Activated CD8-positive, alpha-beta memory T cell treated with anti-CD3 and anti-CD28 coated beads, Interleukin-2, amount 50 U/mL, for 48 hours (primary cell): ENCODE data around the gene SAT2.

ENCODE experiments used
- DNase-seq: peaks from one replicate; pipeline ENCODE4 v3.0.0-alpha.2; 2020

Gene SAT2

DNA sequence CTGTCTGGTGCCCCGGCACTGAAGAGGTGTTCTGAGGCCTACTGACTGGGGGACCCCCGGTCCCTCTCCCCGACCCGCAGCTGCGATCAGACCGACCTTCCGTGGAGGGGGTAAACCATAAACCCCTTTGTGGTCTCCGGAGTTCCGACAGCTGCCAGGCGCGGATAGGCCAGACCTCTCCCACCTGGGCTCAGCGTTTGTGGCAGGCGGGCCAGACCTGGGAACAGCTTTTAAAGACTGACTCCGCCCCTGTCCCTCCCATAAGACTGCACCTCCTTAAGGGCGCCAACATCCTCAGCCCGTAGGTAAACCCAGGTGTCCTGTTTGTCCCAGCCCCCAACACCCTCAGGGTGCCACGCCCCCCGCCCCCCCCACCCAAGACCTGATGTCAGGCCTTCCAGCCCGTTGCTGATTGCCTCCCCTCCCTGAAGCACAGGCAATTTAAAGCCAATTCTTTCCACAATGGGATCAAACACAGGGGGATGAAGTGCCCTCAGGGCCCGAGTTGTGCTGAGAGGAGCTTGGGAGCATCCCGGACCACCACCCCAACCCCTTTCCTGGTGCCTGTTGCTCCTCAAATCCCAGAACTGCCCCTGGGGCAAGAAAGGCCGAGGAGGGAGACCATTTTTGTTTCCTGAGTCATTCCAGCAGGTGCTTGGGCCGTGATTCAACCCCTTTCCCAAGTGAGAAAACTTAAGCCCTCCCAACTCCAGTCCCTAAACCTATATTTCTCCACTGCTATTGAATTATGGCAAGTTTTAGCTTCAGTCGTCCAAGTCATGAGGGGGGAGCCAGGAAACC, 37.5 kb downstream of the SAT2 start, which contains the start of gene SOX15:
Gene SOX15, minus strand, starts transcription at position 204 of the 801 bp plus-strand sequence. CDS start 418 bp downstream, outside the sequence.
- no peak for DNase-seq

DNA sequence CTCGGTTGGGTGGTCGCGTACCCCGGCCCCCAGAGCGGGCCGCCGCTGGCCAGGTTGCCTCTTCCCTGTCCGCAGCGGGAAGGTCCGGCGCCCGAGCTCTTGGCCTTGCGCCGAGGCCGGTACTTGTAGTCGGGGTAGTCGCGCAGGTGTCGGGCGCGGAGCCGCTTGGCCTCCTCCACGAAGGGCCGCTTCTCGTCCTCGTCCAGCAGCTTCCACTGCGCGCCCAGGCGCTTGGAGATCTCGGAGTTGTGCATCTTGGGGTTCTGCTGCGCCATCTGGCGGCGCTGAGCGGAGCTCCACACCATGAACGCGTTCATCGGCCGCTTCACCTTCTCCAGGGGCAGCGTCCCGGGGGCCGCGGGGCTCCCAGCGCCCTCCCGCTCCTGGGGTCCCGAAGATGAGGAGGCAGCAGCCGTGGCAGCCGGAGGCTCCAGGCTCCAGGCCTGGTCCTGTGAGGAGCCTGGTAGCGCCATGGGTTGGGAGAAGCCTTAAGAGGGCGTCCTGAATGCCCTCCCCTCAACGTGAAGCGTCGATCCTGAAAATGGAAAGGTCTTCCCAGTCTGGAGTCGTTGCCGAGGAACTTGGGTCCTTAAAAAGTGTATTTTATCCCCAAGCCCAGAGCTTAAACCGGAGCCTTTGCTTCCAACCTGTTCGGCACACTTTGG, 38.3 kb downstream of the SAT2 start:
- DNase-seq: peak; percentile 84

DNA sequence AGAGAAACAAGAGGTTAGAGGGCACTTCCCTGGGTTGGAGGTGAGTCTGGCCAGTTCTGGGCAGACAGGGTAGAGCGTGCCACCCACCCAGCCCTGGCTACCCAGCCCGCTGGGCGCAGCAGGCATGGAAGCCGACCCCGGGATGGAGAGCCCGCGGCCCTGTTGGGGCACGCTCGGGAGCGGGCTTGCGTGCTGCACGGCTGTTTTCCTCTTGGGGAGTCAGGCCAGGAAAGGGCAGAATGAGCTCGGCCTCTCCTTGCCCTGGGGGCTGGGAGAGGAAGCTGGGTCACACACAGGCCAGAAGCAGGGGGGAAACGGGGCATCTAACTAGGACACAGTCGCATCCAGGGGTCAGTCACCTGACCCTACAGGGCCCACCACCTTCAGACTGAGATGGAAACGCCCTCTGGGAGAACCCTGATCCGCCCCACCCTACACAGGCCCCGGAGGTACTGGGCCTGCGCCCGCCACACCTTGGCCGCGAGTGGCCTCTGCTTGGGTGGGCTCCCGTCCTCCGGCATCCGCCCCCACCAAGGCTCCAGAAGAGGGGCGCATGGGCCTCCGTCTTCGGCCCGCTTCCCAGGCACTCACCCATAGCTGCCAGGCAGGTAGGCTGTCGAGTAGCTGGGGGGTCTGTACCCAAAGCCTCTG, 38.9 kb downstream of the SAT2 start:
- DNase-seq: no peak

DNA sequence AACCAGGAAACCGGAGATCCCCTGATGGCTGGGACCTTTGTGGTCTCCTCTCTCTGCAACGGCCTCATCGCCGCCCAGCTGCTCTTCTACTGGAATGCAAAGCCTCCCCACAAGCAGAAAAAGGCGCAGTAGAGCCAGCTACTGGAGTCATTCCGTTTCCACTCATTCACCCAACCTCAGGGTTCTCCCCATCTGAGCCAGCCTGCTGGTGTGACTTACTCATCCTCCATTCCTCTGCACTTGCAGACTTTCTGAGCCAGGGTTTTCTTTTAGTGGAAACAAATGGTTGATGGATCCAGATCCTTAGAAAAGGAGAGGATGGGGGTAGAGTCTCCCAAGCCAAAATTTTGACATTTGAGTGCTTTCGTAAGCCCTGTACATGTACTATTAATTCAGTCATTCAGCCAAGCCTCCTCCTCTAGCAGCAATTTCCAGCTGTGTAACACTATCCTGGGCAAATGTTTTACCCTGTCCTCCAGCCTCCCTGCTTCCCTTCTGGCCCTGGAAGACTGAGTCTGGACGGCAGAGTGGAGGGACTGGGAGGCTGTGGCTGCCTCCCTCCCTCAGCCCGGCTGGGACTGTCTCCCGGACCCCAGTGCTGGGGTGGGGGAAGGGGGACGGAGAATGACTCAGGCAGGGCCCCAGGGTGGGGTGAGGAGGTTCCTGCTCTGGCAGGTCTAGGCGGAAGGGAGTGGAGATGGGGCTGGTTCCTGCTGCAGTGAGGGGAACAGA, 40.0 kb downstream of the SAT2 start:
- DNase-seq: no peak

DNA sequence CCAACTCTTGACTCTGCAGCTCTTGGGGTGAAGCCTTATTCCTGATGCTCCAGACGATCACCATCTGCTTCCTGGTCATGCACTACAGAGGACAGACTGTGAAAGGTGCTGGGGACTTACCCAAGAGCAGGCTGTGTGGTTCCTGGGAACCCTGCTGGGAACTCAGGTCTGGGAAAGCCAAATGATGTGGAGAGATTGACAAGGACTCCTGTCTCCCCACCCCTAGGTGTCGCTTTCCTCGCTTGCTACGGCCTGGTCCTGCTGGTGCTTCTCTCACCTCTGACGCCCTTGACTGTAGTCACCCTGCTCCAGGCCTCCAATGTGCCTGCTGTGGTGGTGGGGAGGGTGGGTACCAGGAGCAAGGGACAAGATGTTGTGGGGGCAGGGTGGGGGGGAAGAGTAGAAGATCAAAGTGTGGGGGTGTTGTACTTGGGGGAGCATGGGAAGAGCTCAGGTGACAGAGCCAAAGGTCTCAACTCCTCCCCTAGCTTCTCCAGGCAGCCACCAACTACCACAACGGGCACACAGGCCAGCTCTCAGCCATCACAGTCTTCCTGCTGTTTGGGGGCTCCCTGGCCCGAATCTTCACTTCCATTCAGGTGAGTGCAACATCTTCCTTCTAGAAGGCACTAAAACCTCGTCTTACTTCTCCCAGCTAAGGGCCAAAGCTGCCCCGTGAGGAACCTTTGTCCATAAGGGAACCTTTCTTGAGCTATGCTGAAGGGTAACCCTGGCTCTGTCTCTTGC, 40.8 kb downstream of the SAT2 start:
- DNase-seq: no peak

DNA sequence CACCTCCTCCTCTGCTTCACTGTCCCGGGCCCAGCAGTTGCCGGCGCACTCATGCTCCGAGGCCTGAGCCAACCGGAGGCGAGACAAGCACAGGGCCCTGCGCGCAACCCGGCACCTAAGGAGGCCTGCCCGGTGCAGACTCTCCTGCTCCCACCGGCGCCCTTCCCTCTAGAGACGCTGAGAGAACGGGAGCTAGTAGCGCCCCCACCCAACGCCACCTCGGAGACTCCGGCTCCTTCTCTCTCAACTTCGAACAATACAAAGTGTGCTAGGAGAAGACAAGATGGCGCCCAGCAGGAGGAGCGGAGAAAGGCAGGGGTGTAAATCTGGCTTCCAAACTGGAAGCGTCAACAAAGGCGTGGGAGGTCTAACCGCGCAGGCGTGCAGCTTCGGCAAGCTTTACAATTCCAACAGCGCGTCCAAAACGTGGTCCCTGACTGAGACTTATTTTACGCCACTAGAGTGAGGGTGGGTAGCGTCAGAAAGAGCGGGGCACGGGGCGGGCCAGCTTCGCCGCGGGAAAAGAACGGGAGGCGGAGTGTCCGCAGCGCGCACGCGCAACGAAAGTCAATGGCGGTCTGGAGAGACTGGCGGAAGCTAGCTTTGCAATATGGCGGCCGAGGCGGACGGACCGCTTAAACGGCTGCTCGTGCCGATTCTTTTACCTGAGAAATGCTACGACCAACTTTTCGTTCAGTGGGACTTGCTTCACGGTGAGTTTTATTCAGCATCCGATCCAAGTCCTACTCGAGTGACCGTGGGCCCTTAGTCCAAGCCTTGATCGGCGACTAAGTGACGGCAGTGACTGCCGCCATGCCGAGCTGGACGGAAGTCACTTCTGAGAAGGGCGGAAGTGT, 44.1 kb downstream of the SAT2 start, which contains the start of gene MPDU1:
Gene MPDU1, plus strand, starts transcription at position 600 of the 857 bp plus-strand sequence. Its CDS starts 11 bp downstream, at position 611.
- peak; percentile 96 for DNase-seq

DNA sequence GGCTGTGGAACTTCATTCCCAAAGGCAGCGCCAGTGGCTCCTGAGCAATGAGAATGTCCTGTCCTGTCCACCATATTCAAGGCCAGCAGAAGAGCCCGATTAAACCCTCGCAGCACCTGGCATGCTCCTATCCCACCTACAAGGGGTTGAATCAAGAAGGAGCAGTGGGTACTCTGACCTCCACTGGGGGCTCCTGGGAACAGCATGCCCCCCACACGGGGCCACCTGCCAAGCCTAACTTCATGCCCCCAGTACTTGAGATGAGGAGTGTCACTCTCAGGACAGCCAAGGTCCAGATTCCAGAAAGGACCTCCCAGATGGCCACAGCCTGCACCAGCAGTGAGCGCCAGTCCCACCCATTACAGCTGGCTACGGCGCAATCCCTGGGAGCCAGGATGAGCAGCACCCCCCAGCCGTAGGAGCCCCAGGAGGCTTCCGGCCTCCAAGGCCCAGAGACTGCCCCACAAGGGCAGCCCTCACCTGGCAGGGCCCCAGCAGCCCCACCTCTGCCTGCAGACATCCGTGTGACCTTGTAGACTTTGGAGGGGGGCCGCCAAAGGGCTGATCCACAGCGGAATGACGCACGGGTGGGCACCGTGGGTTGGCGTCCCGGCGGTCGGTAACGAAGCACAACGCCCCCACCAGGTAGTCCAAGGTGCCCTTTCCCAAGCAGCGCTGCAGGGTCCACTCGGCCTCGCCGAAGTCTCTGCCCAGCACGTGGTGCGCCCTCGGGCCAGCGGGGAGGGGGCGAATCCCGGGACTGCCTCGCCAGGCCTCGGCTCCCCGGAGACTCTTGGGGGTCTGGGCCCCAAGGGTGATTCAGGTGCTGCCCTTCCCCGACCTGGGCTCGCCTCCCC, 45.0 kb downstream of the SAT2 start:
- no peak for DNase-seq

DNA sequence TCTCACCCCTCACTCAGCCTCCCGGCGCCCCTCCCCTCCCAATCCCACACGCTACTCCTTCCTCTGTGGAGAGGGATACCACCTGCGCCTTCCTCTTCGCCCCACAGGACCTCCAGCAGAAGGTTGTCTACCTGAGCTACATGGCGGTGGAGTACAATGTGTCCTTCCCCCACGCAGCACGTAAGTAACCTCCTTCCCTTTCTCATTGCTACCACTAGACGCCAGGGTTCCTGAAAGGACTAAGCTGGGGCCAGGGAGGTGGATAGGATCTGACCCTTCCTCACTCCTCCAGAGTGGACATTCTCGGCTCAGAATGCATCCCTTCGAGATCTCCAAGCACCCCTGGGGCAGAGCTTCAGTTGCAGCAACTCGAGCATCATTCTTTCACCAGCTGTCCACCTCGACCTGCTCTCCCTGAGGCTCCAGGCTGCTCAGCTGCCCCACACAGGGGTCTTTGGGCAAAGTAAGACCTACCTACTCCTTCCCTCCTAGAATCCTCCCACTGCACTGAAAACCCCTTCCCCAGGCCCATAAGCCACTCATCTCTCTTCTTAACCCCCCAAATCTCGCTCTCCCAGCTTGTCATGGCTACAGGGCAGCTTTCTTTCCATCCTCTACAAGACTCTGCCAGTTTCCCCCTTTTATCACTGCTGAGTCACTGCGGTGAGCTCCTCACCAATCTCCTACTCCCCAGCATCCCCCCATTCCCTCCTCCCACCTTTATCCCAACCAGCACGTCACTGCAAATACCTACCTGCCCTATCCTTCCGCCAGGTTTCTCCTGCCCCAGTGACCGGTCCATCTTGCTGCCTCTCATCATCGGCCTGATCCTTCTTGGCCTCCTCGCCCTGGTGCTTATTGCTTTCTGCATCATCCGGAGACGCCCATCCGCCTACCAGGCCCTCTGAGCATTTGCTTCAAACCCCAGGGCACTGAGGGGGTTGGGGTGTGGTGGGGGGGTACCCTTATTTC, 46.7 kb downstream of the SAT2 start:
- no peak for DNase-seq

DNA sequence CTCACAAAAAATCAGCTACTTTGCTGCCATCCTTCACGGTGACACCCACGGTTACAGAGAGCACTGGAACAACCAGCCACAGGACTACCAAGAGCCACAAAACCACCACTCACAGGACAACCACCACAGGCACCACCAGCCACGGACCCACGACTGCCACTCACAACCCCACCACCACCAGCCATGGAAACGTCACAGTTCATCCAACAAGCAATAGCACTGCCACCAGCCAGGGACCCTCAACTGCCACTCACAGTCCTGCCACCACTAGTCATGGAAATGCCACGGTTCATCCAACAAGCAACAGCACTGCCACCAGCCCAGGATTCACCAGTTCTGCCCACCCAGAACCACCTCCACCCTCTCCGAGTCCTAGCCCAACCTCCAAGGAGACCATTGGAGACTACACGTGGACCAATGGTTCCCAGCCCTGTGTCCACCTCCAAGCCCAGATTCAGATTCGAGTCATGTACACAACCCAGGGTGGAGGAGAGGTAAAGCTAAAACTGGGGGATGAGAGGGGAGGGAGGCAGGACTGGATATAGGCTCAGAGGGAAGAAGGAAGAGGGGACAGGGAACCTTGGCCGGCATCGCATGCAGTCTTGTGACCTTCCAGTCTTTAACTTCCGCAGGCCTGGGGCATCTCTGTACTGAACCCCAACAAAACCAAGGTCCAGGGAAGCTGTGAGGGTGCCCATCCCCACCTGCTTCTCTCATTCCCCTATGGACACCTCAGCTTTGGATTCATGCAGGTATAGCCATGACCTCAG, 47.6 kb downstream of the SAT2 start:
- DNase-seq: no peak

DNA sequence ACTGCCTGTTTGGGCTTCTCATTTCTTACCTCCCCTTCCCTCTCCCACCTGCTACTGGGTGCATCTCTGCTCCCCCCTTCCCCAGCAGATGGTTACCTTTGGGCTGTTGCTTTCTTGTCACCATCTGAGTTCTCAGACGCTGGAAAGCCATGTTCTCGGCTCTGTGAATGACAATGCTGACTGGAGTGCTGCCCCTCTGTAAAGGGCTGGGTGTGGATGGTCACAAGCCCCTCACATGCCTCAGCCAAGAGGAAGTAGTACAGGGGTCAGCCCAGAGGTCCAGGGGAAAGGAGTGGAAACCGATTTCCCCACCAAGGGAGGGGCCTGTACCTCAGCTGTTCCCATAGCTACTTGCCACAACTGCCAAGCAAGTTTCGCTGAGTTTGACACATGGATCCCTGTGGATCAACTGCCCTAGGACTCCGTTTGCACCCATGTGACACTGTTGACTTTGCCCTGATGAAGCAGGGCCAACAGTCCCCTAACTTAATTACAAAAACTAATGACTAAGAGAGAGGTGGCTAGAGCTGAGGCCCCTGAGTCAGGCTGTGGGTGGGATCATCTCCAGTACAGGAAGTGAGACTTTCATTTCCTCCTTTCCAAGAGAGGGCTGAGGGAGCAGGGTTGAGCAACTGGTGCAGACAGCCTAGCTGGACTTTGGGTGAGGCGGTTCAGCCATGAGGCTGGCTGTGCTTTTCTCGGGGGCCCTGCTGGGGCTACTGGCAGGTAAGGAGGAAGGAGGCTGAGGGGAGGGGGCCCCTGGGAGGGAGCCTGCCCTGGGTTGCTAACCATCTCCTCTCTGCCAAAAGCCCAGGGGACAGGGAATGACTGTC, 48.4 kb downstream of the SAT2 start, which contains the start of gene CD68:
Gene CD68, plus strand, starts transcription at position 638 of the 833 bp plus-strand sequence. Its CDS starts 40 bp downstream, at position 678.
- peak; percentile 89 for DNase-seq

DNA sequence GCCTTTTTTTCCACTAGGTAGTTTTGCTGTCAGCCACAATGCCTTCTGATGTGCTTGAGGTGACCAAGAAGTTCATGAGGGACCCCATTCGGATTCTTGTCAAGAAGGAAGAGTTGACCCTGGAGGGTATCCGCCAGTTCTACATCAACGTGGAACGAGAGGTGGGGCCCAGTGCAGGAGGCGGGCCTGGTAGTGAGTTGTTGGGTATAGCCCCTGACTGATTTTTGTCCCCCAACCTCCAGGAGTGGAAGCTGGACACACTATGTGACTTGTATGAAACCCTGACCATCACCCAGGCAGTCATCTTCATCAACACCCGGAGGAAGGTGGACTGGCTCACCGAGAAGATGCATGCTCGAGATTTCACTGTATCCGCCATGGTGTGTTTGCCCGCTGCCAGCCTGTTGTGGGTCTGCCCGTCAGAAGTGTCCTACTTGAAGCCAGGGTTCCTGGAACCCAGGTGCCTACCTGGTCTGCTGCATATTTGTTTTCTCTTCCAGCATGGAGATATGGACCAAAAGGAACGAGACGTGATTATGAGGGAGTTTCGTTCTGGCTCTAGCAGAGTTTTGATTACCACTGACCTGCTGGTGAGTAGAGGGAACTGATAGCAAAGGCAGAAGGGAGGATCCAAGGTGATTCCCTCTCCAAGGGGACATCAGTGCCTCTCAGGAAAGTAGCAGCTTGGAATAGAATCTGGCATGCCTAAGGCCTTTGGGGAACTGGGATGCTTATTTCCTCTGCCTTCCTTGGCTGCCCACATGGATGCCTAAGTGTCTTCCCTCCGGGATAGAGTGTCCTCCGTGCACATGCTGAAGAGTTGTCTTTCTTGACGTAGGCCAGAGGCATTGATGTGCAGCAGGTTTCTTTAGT, 50.1 kb downstream of the SAT2 start:
- no peak for DNase-seq

DNA sequence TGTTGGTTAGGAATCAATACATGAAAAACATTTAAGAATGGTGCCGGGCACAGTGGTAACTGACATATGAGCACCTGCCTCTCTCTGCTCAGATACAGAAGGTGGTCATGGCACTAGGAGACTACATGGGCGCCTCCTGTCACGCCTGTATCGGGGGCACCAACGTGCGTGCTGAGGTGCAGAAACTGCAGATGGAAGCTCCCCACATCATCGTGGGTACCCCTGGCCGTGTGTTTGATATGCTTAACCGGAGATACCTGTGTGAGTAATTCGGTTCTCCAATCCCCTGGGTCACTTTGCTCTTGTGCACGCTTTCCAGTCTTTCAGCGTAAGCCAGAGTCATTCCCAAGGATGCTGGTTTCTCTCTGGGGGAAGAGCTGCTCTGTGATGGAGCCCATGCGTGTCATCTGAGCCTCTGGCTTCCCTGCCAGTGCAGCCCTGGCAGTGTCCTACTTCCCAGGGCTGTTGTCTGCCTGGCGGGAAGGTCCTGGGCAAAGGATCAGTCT, 51.1 kb downstream of the SAT2 start:
- DNase-seq: no peak
